HuH-7.5 (cell line): Measurements from ENCODE around the gene PPP4R2.
"Not testable (repeated sequence)": the region's sequence is repeated elsewhere in the genome, so short reads cannot be mapped to it uniquely, and the experiment has no call there.

Source experiments
- DNase-seq: peaks from one replicate; pipeline ENCODE4 v3.0.0; 2011; ENCODE audit warnings: low spot score

Gene PPP4R2

GRCh38 chr3:72977060-72977808 lies 19.4 kb upstream of the PPP4R2 start:
- DNase-seq: no peak

- DNase-seq: no peak
Measured at GRCh38 chr3:72982609-72983366, 13.8 kb upstream of the PPP4R2 start.

GRCh38 chr3:72985576-72985975 lies 11.0 kb upstream of the PPP4R2 start:
- DNase-seq: no peak

- no peak for DNase-seq
Measured at GRCh38 chr3:72990701-72991395, 5.8 kb upstream of the PPP4R2 start.

- no peak for DNase-seq
Measured at GRCh38 chr3:72991522-72991921, 5.1 kb upstream of the PPP4R2 start.

- no peak for DNase-seq
Measured at GRCh38 chr3:72993391-72993790, 3.2 kb upstream of the PPP4R2 start.

GRCh38 chr3:72995337-72995736 lies 1.3 kb upstream of the PPP4R2 start:
- DNase-seq: no peak

DNA sequence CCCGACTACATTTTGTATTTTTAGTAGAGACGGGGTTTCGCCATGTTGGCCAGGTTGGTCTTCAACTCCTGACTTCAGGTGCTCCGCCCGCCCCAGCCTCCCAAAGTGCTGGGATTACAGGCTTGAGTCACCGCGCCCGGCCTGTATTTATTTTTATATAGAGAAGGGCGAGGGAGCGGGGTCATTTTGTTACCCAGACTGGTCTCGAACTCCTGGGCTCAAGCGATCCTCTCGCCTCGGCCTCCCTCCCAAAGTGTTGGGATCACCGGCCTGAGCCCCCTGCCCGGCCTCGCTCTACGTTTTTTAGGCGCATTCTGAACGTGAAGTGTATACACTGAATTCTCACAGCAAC lies 514 bp upstream of the PPP4R2 start:
- DNase-seq: no peak

GRCh38 chr3:72997421-72997961 lies 880 bp downstream of the PPP4R2 start:
- peak; percentile 14 for DNase-seq

- DNase-seq: no peak
Measured at GRCh38 chr3:72998466-72998865, 1.9 kb downstream of the PPP4R2 start.

- DNase-seq: no peak
Measured at GRCh38 chr3:72999951-73000350, 3.3 kb downstream of the PPP4R2 start.

DNA sequence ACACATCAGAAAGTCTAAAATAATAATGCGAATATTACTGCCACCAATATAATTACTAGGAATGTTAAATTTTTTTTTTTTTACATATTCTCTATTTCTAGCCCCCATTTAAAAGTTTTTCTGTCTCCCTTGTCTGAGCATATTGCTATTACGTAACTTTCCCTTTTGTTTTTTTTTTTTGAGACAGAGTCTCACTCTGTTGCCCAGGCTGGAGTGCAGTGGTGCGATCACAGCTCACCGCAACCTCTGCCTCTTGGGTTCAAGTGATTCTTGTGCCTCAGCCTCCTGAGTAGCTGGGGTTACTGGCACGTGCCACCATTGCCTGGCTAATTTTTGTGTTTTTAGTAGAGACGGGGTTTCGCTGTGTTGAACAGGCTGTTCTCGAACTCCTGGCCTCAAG lies 6.4 kb downstream of the PPP4R2 start:
- not testable (repeated sequence) for DNase-seq

GRCh38 chr3:73004316-73004715 lies 7.7 kb downstream of the PPP4R2 start:
- no peak for DNase-seq

DNA sequence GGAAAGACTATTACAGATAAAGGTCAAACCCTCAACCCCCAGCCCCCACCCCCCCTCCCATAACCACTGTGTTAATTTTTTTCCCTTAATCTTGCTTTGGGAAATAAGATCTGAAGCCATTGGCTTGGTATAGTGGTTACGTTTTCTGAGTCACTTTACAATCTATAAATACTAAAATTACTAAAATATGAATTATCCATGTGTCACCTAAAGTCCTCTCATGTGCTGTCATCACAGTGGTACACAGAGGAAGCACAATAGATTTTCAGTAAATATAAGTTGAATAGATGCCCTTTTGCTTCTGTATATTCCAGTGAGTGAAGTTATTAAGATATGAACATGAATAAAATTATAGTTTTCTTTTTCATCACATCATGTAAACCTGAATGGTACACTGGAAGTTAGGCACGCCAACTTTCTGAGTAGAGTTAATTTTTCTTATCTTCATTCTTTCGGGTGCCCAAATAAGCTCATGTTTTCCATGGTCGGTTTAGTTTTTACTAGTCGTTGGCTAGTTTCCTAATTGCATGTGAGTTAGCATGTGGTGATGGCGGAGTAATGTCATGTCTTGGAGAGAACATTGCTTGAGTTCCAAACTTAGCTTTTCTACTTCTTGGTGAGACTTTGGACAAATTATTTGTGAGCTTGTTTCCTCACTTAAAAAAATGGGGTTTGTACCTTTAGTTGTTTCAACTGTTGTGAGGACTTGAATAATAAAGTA lies 11.5 kb downstream of the PPP4R2 start:
- DNase-seq: no peak

- no peak for DNase-seq
Measured at GRCh38 chr3:73009008-73009407, 12.4 kb downstream of the PPP4R2 start.

DNA sequence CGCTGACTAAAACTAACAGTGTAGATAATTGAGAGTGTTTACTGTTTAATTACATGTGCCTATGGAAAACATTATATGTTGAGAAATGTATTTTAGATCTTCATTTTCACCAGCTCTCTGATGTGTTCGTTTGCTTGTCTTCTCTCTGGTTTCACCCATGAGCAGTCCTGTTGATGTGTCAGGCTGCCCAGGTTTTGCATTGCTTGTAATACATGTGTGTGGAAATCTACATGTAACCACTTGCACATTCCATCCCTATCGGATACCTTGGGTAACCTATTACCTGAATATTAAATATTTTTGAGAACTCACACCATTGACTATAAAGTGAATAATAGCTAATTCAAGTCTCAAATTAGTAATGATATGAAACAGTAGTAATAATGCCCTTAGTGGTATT lies 13.1 kb downstream of the PPP4R2 start:
- no peak for DNase-seq

- no peak for DNase-seq
Measured at GRCh38 chr3:73010158-73010557, 13.5 kb downstream of the PPP4R2 start.

DNA sequence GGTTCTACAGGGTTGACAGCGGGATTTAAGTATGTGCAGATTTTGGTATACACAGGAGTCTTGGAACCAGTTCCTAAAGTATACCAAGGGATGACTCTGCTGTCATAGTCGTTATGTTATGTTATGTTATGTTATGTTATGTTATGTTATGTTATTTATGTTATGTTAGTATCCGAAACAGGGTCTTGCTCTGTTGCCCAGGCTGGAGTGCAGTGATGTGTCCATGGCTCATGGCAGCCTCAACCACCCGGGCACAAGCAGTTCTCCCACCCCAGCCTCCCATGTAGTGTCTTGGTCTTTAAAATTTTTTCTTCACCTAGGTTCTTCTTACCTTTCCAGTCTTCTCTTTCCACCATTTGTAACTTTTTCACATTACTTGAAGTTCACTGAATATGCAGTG lies 21.7 kb downstream of the PPP4R2 start:
- DNase-seq: no peak

DNA sequence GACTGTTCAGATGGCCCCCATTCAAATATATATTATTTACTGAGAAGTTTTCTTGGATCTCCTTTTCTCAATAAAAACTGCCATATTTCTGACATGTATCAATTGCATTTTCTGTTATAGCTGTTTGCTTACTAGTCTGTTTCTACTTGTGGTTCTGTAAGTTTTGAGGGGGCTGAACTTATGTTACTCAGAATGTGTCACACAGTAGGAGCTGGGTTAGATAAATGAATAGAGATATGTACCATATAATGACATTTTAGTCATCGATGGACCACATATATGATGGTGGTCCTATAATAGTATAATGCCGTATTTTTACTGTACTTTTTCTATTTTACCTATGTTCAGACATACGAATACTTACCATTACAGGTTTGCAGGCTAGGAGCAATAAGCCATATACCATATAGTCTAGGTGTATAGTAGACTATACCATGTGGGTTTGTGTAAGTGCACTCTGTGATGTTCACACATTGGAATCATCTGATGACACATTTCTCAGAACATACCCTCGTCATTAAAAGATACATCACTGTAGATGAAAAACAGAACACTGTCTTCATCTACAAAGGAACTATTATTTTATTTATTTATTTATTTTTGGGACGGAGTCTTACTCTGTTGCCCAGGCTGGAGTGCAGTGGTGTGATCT lies 22.3 kb downstream of the PPP4R2 start:
- no peak for DNase-seq

- DNase-seq: no peak
Measured at GRCh38 chr3:73021301-73021835, 24.8 kb downstream of the PPP4R2 start.

DNA sequence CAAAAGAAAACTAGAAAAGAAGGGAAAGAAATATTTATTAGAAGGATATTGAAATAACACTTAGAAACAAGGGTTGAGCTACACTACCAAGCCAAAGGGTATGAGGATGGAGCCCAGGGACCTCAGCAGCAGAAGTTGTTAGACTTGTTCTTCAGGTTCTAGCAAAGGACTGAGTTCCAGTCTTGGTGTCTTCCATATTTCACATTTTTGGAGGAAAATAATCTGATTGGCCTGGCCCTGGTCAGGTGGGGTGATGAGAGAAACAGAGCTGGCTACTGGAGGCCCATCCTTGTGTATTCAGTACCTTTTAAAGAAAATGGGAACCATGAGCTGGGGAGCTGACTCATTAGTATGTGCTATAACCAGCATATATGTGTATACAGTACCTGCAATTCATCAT lies 28.2 kb downstream of the PPP4R2 start:
- DNase-seq: no peak
